Stimulated activated CD4-positive, alpha-beta T cell treated with anti-CD3 and anti-CD28 coated beads, TNF-alpha, amount 100 ng/mL, for 4 hours (primary cell): ENCODE results near the gene LOXL1.

Experiments
- DNase-seq, 3 experiments: peaks; one replicate each; pipeline ENCODE4 v3.0.0-alpha.2; 2020; ENCODE audit warnings: low read depth in 3 of 3

Gene LOXL1, protein sequence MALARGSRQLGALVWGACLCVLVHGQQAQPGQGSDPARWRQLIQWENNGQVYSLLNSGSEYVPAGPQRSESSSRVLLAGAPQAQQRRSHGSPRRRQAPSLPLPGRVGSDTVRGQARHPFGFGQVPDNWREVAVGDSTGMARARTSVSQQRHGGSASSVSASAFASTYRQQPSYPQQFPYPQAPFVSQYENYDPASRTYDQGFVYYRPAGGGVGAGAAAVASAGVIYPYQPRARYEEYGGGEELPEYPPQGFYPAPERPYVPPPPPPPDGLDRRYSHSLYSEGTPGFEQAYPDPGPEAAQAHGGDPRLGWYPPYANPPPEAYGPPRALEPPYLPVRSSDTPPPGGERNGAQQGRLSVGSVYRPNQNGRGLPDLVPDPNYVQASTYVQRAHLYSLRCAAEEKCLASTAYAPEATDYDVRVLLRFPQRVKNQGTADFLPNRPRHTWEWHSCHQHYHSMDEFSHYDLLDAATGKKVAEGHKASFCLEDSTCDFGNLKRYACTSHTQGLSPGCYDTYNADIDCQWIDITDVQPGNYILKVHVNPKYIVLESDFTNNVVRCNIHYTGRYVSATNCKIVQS

GRCh38 chr15:73926219-73927002 lies at the start of gene LOXL1:
Gene LOXL1 (plus strand): TSS chr15:73926462. CDS start chr15:73926784, 322 bp downstream.
- no peak for DNase-seq

DNA sequence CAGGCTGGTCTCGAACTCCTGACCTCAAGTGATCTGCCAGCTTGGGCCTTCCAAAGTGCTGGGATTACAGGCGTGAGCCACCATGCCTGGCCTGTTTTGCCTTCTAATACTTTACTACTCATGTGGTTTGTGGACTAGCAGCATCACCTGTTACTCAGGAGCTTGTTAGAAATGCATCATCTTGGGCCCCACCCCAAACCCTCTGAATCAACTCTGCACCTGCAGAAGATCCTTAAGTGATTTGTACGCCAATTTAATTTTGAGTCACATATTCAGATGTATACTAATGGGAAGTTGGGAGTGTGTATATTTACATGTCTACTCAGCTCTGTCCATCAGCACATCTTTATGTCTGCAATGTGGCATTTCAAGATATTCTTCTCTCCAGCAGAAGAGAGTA lies 46.8 kb upstream of the LOXL1 start:
- no peak for DNase-seq

DNA sequence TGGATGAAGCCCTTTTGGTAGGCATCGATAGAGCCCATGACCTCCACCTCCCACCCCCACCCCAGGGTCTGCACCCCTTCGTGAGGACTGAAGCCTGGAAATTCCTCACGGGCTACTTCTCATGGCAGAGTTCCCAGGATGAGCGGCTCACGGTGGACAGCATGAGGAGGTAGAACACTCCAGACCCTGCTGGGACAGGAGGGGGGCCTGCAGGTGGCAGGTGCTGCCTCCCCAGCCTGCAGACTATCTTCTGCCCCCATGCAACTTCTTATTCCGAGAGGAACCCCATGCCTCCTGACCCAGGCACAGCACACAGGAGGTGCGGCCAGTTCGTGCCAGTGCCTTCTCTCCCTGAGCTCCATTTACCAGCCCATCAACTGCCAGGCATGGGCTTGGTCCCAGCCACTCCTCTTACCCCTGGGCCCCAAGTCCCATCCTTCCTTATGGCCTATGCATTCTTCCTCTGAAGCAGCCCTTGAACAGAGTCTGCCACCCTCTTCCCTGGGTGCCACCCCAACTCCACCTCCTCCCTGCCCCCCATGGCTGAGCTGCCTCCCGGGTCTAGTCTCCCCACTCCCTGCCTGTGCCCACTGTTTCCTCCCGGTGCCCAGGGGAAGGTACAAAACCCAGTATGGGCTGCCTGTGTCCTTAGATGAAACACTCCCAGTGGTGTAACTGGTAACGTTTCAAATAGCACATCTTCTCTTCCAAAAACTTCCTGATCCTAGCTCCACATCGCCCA lies 44.5 kb upstream of the LOXL1 start:
- no peak for DNase-seq

- DNase-seq: no peak
Measured at GRCh38 chr15:73882761-73883419, 43.4 kb upstream of the LOXL1 start.

- no peak for DNase-seq
Measured at GRCh38 chr15:73884159-73884558, 42.1 kb upstream of the LOXL1 start.

GRCh38 chr15:73885954-73886700 lies 40.1 kb upstream of the LOXL1 start:
- no peak for DNase-seq

DNA sequence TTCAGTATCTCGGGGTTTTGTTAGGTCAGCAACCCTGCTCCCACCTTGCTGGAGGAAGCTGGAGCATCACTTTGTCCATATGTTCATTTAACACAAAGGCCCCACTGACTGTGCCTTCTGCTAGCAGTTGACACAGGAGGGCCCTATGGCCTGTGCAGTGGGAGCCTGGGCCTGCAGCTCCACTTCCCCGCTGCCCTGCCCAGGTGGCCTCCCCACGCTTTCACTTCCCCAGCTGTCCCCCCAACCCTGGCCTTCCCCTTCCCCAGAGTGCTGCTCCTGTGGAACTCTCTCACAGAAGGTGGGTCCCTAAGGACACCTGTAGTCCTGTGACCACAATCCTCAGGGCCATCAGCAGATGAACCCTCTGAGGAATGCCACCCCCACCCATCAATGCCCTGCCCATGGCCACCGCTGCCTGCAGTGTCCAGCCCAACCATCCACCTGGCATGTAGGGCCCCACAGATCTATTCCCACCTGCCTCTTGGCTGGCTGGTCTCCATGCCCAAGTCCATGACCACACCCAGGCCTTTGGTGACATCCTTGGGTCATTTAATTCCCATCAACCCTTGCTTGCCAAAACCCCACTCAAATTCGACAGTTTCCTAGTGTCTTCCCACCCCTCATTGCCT lies 39.4 kb upstream of the LOXL1 start:
- DNase-seq: no peak

- DNase-seq: no peak
Measured at GRCh38 chr15:73887481-73887880, 38.8 kb upstream of the LOXL1 start.

GRCh38 chr15:73888224-73889041 lies 37.8 kb upstream of the LOXL1 start:
- no peak for DNase-seq

GRCh38 chr15:73889053-73889761 lies 37.1 kb upstream of the LOXL1 start:
- DNase-seq: no peak

- no peak for DNase-seq
Measured at GRCh38 chr15:73889762-73890124, 36.5 kb upstream of the LOXL1 start.

DNA sequence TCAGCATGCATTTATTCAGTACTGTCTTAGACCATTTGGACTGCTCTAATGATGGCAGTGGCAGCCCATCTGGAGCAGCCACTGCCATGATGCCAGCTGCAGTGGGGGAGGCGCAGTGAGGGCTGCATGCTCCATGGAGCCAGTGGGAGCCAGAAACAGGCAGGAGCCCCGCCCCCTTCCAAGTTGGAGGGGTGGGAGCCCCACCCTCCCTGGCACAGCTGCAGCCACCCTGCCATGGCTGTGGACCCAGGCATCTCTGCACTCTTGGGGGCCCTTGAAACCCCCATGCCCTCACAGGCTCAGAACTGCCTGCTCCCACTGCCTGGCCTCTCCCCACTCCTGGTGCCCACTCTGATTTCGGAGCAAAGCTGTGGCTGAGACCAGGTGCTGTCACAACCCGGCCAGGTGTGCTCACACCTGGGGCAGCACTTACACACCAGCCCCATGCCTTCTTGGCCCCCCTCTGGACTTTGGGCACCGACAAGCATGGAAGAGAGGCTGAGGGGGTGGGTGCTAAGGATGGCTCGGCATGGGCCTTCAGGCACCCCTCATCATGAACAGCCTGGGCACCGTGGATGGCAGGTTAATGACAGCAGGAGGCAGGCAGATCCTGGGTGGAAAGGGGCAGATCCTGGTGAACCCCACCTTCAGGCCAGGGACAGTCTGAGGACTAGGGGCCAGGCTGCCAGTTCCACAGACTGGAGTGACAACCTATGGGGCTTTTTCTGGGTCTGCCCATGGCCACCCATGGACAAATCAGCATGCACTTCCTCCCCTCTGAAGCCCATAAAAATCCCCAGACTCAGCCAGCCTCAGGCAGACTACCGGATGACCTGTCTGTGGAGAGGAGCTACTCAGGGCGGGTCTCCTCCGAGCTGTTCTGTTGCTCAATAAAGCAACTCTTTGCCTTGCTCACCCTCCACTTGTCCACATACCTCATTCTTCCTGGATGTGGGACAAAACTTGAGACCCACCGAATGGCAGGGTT lies 34.6 kb upstream of the LOXL1 start:
- DNase-seq: no peak

DNA sequence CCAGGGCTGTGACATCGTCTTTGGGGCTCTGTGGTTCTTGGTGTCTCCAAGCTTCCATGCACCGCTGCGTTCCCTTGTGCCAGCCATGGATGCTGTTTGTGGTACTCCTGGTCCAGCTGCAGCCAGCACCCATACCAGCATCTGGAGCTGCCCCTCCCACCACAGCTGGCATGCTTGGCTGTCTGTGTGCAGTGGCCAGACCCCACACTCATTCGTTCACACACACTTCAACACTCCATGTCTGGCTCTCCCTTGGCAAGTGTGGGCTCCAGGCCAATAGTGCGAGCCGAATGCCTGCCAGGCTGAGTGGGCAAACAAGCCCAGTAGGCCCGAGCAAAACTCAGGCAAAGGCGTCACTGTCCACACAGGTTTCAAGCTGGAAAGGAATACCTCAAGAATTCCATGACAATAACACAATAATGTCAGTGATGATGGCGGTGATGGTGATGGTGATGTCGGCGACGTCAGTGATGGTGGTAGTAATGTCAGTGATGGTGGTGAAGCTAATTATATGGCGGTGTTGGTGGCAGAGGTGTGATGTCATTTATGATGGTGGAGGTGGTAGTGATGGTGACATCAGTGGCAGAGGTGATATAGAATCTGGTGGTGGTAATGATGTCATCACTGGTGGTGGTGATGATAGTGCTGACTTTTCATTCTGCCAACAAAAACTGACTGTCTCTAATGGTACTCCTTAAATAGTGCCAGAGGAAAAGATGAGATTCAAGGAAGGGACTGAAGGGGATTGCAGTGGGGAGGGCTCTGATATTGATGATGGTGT lies 33.6 kb upstream of the LOXL1 start:
- no peak for DNase-seq

DNA sequence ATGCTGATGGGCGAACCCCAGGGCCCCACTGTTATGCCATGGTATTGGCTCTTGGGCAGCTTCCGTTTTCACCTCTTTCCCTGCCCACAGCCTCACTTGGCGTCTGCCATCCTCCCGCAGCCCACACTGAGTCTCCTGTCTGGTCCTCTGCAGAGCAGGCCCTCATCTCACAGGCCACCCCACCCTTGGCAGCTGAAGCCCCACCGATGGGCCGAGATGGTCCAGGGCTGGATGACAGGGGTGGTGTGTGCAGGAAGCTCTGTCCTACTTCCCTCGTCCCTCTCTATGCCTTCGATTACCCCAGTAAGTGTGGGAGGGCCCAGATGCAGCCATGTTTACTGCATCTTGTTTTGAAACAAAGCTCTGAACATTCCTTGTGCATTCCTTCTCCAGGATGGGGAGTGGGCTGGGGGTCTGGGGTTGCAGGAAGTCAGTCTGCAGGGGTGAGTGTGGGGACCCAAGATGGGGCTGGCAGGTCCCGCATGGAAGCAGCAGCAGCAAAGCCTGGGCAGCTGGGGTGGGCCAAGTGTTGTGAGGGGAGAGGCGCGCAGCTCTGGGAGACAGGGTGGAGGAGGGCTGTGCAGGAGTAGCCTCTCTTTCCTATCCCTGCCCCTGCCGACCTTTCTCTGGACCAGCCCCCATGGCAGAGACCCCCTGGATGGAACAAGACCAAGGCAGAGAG lies 32.0 kb upstream of the LOXL1 start:
- DNase-seq: no peak

DNA sequence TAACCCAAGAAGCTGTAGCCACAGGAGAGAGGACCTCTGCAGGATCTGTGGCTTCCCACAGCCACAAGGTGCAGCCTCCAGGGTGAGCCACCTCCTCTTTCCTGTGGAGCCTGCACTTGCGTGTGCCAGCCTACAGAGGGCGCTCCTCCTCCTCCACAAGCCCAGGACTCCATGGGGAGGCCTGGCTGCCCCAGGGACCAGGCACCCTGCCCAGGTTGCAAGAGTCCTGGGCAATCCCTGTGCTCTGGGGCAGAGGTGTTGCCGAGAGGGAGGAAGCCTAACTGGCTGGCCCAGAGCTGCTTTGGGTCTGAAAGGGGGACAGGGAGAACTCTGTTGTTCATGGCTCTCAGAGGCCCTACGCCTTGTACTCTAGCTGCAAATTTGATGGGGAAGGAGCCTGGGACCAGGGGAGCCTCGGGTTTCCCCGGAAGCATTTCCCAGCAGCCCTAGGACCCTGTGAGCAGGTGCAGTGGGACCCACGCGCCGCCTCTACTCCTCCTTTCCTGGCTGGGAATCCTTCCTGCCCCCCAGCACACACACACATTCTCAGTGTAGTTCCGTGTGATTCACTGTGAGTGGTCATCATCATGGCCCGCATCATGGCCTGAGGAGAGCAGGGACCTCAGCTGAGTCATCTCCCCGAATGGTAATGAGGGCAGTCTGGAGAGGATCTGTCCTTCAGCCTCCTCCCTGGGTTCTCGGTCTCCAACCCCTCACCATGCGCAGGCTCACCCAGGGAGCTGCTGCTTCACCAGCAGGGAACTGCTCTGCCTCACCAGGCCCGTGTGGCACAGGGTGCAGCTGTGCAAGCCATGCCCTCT lies 28.6 kb upstream of the LOXL1 start:
- peak; percentile 7 to 15 (median 11) for DNase-seq
